Stimulated activated CD4-positive, alpha-beta T cell treated with anti-CD3 and anti-CD28 coated beads, TNF-alpha, amount 100 ng/mL, for 24 hours (primary cell): ENCODE measurements around the gene KIF26B.

ENCODE experiments used
- DNase-seq, 3 experiments: peaks; one replicate each; pipeline ENCODE4 v3.0.0-alpha.2; 2020; ENCODE audit warnings: low read depth in 3 of 3

The KIF26B gene

GRCh38 chr1:245561665-245562234 lies 407.0 kb downstream of the KIF26B start:
- DNase-seq: no peak

GRCh38 chr1:245566134-245566533 lies 411.3 kb downstream of the KIF26B start:
- no peak for DNase-seq

GRCh38 chr1:245566952-245567351 lies 412.2 kb downstream of the KIF26B start:
- DNase-seq: no peak

- no peak for DNase-seq
Measured at GRCh38 chr1:245571815-245572294, 417.1 kb downstream of the KIF26B start.

- DNase-seq: no peak
Measured at GRCh38 chr1:245572709-245573108, 417.9 kb downstream of the KIF26B start.

- DNase-seq: no peak
Measured at GRCh38 chr1:245575710-245576109, 420.9 kb downstream of the KIF26B start.

GRCh38 chr1:245576323-245576722 lies 421.5 kb downstream of the KIF26B start:
- DNase-seq: no peak

GRCh38 chr1:245577191-245578157 lies 422.7 kb downstream of the KIF26B start:
- DNase-seq: no peak

- no peak for DNase-seq
Measured at GRCh38 chr1:245578308-245578707, 423.5 kb downstream of the KIF26B start.

GRCh38 chr1:245578771-245579170 lies 424.0 kb downstream of the KIF26B start:
- DNase-seq: no peak

GRCh38 chr1:245579881-245580280 lies 425.1 kb downstream of the KIF26B start:
- DNase-seq: no peak

- DNase-seq: no peak
Measured at GRCh38 chr1:245580651-245581050, 425.9 kb downstream of the KIF26B start.

GRCh38 chr1:245582026-245582425 lies 427.2 kb downstream of the KIF26B start:
- DNase-seq: no peak

GRCh38 chr1:245583081-245583480 lies 428.3 kb downstream of the KIF26B start:
- DNase-seq: no peak

- no peak for DNase-seq
Measured at GRCh38 chr1:245583575-245584330, 429.0 kb downstream of the KIF26B start.

GRCh38 chr1:245585252-245585959 lies 430.6 kb downstream of the KIF26B start:
- DNase-seq: no peak

GRCh38 chr1:245587435-245588115 lies 432.8 kb downstream of the KIF26B start:
- DNase-seq: no peak

- no peak for DNase-seq
Measured at GRCh38 chr1:245588116-245588639, 433.4 kb downstream of the KIF26B start.

- no peak for DNase-seq
Measured at GRCh38 chr1:245589316-245589715, 434.5 kb downstream of the KIF26B start.

- no peak for DNase-seq
Measured at GRCh38 chr1:245589906-245590305, 435.1 kb downstream of the KIF26B start.

- DNase-seq: no peak
Measured at GRCh38 chr1:245590726-245591125, 435.9 kb downstream of the KIF26B start.
